HCT116 (cell line): ENCODE data around the gene VPS37B.

Source experiments
- CBX3 ChIP-seq: IDR thresholded peaks from 2 replicates; pipeline ENCODE4 v1.6.1; 2012; ENCODE audit warnings: low read depth
- CEBPB ChIP-seq: IDR thresholded peaks from 2 replicates; pipeline ENCODE4 v1.6.1; 2012; ENCODE audit warnings: low read depth
- EGR1 ChIP-seq: IDR thresholded peaks from 2 replicates; pipeline ENCODE4 v1.6.1; 2012; ENCODE audit warnings: low read depth
- EZH2 ChIP-seq: fragments of 200-600 bp; sonication (generic); IDR thresholded peaks from 2 replicates; pipeline ENCODE4 v1.6.1; 2017; ENCODE audit warnings: antibody characterized with exemption, mixed run types
- EZH2phosphoT487 ChIP-seq: fragments of 200-600 bp; IDR thresholded peaks from 2 replicates; pipeline ENCODE4 v1.6.1; 2018; ENCODE audit warnings: antibody characterized with exemption, borderline replicate concordance
- POLR2A ChIP-seq: IDR thresholded peaks from 2 replicates; pipeline ENCODE4 v1.7.0; 2011; ENCODE audit warnings: borderline replicate concordance; ENCODE audit not compliant: insufficient read depth, insufficient read length; ENCODE audit errors: extremely low read depth
- POLR2AphosphoS5 ChIP-seq: IDR thresholded peaks from 2 replicates; pipeline ENCODE4 v1.6.1; 2011; ENCODE audit warnings: mild to moderate bottlenecking, low read depth, low read length, moderate library complexity
- SRF ChIP-seq: IDR thresholded peaks from 2 replicates; pipeline ENCODE4 v1.6.1; 2012; ENCODE audit warnings: low read depth
- TF ChIP-seq, protein P1 (sequence below), 3 experiments: fragments of 200-600 bp in 1 of 3; sonication (generic) in 1 of 3; IDR thresholded peaks in 2 of 3; conservative IDR thresholded peaks in 1 of 3; 2 replicates each; pipeline ENCODE4 v1.5.1; 2012 to 2017; ENCODE audit warnings: low read depth in 2 of 3, low read length in 2 of 3, antibody characterized with exemption in 1 of 3, borderline replicate concordance in 1 of 3, control low read depth in 1 of 3, mild to moderate bottlenecking in 1 of 3, mixed read lengths in 1 of 3, mixed run types in 1 of 3, moderate library complexity in 1 of 3; ENCODE audit not compliant: insufficient read depth in 1 of 3

DNA sequence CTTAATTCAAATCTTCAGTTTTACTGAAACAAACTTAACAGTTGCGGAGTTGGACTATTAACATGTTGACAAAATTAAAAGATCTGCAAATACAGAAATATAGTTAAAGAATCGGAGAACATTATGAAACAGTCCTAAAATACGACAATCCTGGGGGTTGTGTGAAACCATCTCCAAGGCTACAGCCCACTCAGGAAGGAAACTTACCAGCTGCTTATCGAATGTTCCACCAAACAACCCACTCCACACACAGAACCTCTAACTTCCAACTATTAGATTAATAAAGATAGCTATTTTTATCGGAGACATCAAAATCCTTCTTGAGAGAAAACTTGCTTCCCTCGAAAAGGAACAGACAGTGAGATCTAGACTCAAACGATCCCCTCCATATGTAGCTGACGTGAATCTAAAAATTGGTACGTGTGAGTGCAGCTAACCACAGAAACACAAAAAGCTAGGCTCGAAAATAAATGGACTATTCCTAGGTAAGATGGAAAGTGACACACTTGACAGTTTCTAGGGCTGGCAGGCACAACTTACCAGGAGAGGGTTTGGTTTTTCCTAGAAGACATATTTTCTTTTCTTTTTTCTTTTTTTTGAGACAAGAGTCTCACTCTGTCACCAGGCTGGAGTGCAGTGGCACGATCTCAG lies 12.9 kb downstream of the VPS37B start:
- no peak for TF ChIP-seq CBX3
- TF ChIP-seq, protein P1, sequence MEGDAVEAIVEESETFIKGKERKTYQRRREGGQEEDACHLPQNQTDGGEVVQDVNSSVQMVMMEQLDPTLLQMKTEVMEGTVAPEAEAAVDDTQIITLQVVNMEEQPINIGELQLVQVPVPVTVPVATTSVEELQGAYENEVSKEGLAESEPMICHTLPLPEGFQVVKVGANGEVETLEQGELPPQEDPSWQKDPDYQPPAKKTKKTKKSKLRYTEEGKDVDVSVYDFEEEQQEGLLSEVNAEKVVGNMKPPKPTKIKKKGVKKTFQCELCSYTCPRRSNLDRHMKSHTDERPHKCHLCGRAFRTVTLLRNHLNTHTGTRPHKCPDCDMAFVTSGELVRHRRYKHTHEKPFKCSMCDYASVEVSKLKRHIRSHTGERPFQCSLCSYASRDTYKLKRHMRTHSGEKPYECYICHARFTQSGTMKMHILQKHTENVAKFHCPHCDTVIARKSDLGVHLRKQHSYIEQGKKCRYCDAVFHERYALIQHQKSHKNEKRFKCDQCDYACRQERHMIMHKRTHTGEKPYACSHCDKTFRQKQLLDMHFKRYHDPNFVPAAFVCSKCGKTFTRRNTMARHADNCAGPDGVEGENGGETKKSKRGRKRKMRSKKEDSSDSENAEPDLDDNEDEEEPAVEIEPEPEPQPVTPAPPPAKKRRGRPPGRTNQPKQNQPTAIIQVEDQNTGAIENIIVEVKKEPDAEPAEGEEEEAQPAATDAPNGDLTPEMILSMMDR (IDR thresholded peaks at IDR 0.05 in 2 of 3, conservative IDR thresholded peaks at IDR 0.05 in 1 of 3; ENCODE audit: borderline replicate concordance in 1 of 3, insufficient read depth in 1 of 3, low read depth in 2 of 3, low read length in 2 of 3), result no peak
- no peak for TF ChIP-seq EZH2
- no peak for TF ChIP-seq SRF
- no peak for TF ChIP-seq POLR2AphosphoS5
- no peak for TF ChIP-seq POLR2A
- TF ChIP-seq CEBPB, result no peak
- no peak for TF ChIP-seq EZH2phosphoT487
- TF ChIP-seq EGR1, result no peak
